ENCODE measurements around the gene MAGI2.

- TF ChIP-seq POLR2A (IDR thresholded peaks at IDR 0.05; ENCODE audit: insufficient read depth in 1 of 2, low read depth in 2 of 2, low read length in 2 of 2) (no peak), NCOR1 (IDR thresholded peaks at IDR 0.05; ENCODE audit: borderline replicate concordance, low read length) (no peak), CENPX (CRISPR knock-in tag; IDR thresholded peaks at IDR 0.05) (no peak), CREB1 (IDR thresholded peaks at IDR 0.05) (no peak; the same call in 1 of the 2 replicates), CREB1 (CRISPR knock-in tag; IDR thresholded peaks at IDR 0.05) (no peak), CTCF (CRISPR knock-in tag; IDR thresholded peaks at IDR 0.05) (no peak)
- TF ChIP-seq, protein P1, sequence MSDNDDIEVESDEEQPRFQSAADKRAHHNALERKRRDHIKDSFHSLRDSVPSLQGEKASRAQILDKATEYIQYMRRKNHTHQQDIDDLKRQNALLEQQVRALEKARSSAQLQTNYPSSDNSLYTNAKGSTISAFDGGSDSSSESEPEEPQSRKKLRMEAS (IDR thresholded peaks at IDR 0.05): no peak
These were observed 1.9 kb downstream of the MAGI2 start for GRCh38 chr7:79451580-79451979.
